Rectal smooth muscle tissue (tissue), 1 donor: Measurements from ENCODE around the gene PPM1M.

Experiments
- H3K27ac ChIP-seq: one replicate; pipeline ENCODE4 v1.7.0; 2013; ENCODE audit warnings: low read depth, low read length, inconsistent platforms
- H3K27me3 ChIP-seq: one replicate; pipeline ENCODE4 v1.7.0; 2013; ENCODE audit warnings: low read length; ENCODE audit not compliant: control insufficient read depth, insufficient read depth
- H3K36me3 ChIP-seq: one replicate; pipeline ENCODE4 v1.7.0; 2013; ENCODE audit warnings: low read length; ENCODE audit not compliant: control insufficient read depth, insufficient read depth
- H3K4me1 ChIP-seq: one replicate; pipeline ENCODE4 v1.7.0; 2013; ENCODE audit warnings: low read length; ENCODE audit not compliant: control insufficient read depth, insufficient read depth
- H3K4me3 ChIP-seq: one replicate; pipeline ENCODE4 v1.7.0; 2013; ENCODE audit warnings: low read length
- H3K9ac ChIP-seq: one replicate; pipeline ENCODE4 v1.7.0; 2013; ENCODE audit warnings: low read length

Gene PPM1M

GRCh38 chr3:52205727-52206372, 39.7 kb upstream of the PPM1M start:
- H3K36me3 ChIP-seq: peaks cover 60% of the 10 kb centered on the region

DNA sequence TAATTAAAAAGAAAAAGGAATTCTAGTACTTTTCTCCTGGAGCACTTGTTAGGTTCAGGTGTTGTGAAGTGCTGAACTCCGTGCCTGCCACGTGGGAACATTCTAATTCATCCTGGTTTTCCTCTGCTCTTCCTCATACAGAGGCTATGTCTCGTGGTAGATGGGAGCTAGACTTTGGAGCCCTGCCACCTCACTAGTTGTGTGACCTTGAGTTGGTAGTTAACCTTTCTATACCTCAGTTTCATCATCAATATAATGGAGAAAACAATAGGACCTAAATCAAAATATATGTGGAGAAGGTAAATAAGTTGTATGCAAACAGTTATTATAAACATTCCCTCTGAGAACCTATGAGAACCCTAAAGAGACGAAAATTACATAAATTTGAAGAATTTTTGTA, 37.0 kb upstream of the PPM1M start:
- Histone ChIP-seq H3K27ac (no peak overlapping the region), H3K4me3 (no peak overlapping the region), H3K36me3 (peaks cover 64% of the 10 kb centered on the region), H3K9ac (no peak overlapping the region), H3K4me1 (no peaks in the 10 kb centered on the region), H3K27me3 (no peaks in the 10 kb centered on the region)

More at GRCh38 chr3:52205727-52206372, 39.7 kb upstream of the PPM1M start:
- H3K9ac ChIP-seq: no peak overlapping the region
- H3K27ac ChIP-seq: no peak overlapping the region
- H3K4me3 ChIP-seq: no peak overlapping the region
- no peaks in the 10 kb centered on the region for H3K27me3 ChIP-seq
- H3K4me1 ChIP-seq: no peaks in the 10 kb centered on the region

GRCh38 chr3:52210037-52210436, 35.5 kb upstream of the PPM1M start:
- H3K27ac ChIP-seq: no peak overlapping the region
- no peak overlapping the region for H3K4me3 ChIP-seq
- no peak overlapping the region for H3K9ac ChIP-seq
- peaks cover 60% of the 10 kb centered on the region for H3K36me3 ChIP-seq
- no peaks in the 10 kb centered on the region for H3K27me3 ChIP-seq
- H3K4me1 ChIP-seq: no peaks in the 10 kb centered on the region

DNA sequence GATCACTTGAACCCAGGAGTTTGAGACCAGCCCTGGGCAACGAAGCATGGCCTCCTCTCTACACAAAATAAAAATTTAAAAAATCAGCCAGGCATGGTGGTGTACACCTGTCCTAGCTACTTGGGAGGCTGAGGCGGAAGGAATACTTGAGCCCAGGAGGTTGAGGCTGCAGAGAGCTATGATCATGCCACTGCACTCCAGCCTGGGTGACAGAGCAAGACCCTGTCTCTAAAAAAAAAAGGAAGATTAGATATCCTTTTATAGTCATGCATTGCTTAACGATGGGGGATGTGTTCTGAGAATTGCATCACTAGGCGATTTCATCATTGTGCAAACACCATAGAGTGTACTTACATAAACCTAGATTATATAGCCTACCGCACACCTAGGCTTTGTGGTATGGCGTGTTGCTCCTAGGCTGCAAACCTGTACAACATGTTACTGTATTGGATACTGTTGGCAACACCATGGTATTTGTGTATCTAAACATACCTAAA, 35.0 kb upstream of the PPM1M start:
- no peak overlapping the region for H3K9ac ChIP-seq
- H3K27ac ChIP-seq: no peak overlapping the region
- H3K36me3 ChIP-seq: peaks cover 60% of the 10 kb centered on the region
- H3K4me1 ChIP-seq: no peaks in the 10 kb centered on the region
- H3K27me3 ChIP-seq: no peaks in the 10 kb centered on the region
- no peak overlapping the region for H3K4me3 ChIP-seq

GRCh38 chr3:52211268-52211891, 34.2 kb upstream of the PPM1M start:
- Histone ChIP-seq H3K27ac (no peak overlapping the region), H3K36me3 (peaks cover 55% of the 10 kb centered on the region), H3K4me3 (no peak overlapping the region), H3K9ac (no peak overlapping the region), H3K4me1 (peaks cover under 1% of the 10 kb centered on the region), H3K27me3 (no peaks in the 10 kb centered on the region)

DNA sequence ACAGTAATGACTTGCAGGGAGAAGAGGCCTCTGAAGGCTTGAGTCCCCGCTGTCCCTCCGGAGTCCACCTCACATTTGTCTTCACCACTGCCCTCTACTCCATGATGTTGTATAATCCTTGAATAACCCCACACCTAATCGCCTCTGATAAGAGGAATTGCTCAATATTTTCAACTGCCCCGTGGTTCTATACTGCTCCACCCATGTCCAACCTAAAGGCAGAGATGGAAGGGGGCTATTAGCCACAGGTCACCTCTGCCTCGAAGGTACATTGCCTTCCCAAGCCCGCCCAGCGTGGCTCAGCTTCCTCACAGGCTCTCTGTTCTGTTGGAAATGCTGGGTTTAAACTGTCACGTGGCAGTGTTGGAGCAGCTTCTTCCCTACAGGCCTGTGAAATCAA, 32.6 kb upstream of the PPM1M start:
- no peaks in the 10 kb centered on the region for H3K27me3 ChIP-seq
- H3K4me1 ChIP-seq: peaks cover 7% of the 10 kb centered on the region

DNA sequence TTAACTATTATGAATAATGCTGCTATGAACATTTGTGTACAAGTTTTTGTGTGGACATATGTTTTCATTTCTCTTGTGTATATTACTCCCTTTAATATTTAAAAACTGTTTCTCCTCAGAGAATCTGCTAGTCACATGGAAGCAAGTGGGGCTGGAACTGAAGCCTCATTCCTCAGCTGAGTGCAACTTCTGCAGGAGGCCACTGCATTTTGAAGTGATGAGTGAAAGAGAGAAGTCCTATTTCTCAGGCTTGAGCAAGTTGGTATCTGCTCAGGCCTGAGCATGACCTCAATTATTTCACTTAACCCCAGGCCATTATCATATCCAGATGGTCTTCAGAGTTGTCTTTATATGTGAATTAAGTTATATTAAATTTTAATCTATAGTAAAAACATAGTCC, 31.7 kb upstream of the PPM1M start:
- Histone ChIP-seq H3K4me3 (no peak overlapping the region), H3K4me1 (peaks cover 7% of the 10 kb centered on the region)

More for the DNA sequence above, 32.6 kb upstream of the PPM1M start:
- peaks cover 46% of the 10 kb centered on the region for H3K36me3 ChIP-seq
- H3K4me3 ChIP-seq: no peak overlapping the region
- H3K9ac ChIP-seq: no peak overlapping the region
- H3K27ac ChIP-seq: no peak overlapping the region

DNA sequence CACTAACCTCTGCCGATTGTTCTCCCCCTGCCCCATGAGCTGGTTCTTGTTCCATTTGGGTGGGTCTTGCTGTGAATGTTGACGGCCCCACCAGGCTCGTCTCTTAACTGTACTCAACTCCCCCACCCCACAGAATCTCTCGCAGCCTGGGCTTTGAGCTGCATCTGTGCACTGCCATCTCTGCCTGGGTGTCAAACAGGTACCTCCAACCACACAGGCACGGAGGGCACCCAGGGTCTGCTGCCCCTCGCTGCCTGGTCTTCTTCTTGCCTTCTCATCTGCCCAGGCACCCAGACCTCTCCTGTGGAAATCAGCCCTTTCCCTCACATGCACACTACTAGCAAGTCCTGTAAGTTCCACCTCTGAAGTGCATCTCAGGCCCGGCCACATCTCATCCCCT, 30.2 kb upstream of the PPM1M start:
- Histone ChIP-seq H3K27ac (no peak overlapping the region), H3K9ac (no peak overlapping the region), H3K36me3 (peaks cover 37% of the 10 kb centered on the region), H3K4me1 (peaks cover 7% of the 10 kb centered on the region), H3K27me3 (no peaks in the 10 kb centered on the region), H3K4me3 (no peak overlapping the region)

More for the DNA sequence above, 31.7 kb upstream of the PPM1M start:
- Histone ChIP-seq H3K36me3 (peaks cover 44% of the 10 kb centered on the region), H3K27me3 (no peaks in the 10 kb centered on the region), H3K9ac (no peak overlapping the region), H3K27ac (no peak overlapping the region)

- Histone ChIP-seq H3K9ac (no peak overlapping the region), H3K36me3 (peaks cover 26% of the 10 kb centered on the region), H3K27ac (peak overlapping the region; percentile 50), H3K4me3 (peak overlapping the region; percentile 39), H3K4me1 (peaks cover 7% of the 10 kb centered on the region), H3K27me3 (no peaks in the 10 kb centered on the region)
Observed at GRCh38 chr3:52216585-52217408, 28.8 kb upstream of the PPM1M start.

- peak overlapping the region; percentile 39 for H3K4me3 ChIP-seq
- peaks cover 26% of the 10 kb centered on the region for H3K36me3 ChIP-seq
- H3K9ac ChIP-seq: no peak overlapping the region
- H3K4me1 ChIP-seq: peaks cover 7% of the 10 kb centered on the region
- H3K27me3 ChIP-seq: no peaks in the 10 kb centered on the region
- H3K27ac ChIP-seq: peak overlapping the region; percentile 50
Observed at GRCh38 chr3:52217409-52217805, 28.2 kb upstream of the PPM1M start.

DNA sequence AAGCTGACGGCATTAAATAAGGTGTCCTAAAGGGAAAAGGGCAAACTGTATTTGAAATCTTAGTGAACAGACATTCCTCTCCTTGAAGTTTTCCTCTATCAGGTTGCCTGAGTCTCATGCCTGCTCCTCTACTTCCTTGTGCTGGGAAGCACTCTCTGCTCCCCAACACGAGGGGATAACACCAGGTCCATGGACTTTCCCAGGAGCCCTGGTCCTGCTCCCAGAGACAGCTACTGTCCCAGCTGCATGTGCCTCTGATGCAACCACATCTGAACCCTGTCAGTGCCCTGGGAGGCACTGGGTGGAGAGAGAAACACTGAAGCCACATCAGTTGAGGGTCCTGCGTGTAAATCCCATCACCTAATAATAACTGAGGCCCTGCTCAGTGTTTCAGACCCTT, 27.5 kb upstream of the PPM1M start:
- Histone ChIP-seq H3K27me3 (no peaks in the 10 kb centered on the region), H3K4me1 (peaks cover 7% of the 10 kb centered on the region), H3K27ac (no peak overlapping the region), H3K9ac (no peak overlapping the region), H3K4me3 (no peak overlapping the region), H3K36me3 (peaks cover 21% of the 10 kb centered on the region)

DNA sequence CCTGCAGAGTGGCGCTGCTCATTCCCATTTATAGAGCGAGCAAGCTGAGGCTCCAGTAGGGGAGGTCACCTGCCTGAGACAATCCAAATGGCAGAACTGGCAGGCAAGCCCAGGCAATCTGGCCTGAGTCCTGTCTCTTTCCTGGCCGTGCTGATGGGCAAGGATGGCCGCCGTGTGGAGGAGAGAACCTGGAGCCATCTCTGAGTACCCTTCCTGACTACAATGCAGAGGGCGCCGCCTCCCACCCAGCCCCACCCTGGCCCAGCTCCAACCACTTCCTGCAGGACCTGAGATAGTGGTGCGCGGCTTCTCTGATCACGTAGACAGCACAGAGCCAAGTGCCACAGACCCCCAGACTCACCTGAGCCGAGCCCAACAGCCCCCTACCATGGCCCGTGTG, 27.1 kb upstream of the PPM1M start:
- H3K27ac ChIP-seq: no peak overlapping the region
- H3K27me3 ChIP-seq: no peaks in the 10 kb centered on the region
- no peak overlapping the region for H3K4me3 ChIP-seq
- no peak overlapping the region for H3K9ac ChIP-seq
- H3K4me1 ChIP-seq: peaks cover 7% of the 10 kb centered on the region
- H3K36me3 ChIP-seq: peaks cover 18% of the 10 kb centered on the region
